Measurements from ENCODE around the gene NELFB. TPM values are rescaled to one million over a fixed set of nuclear protein-coding genes. Genes with fewer than 3 reads are reported as not detected.

The NELFB gene
- total RNA-seq, 1 donor from 2014 or later, result 56.7 TPM

DNA sequence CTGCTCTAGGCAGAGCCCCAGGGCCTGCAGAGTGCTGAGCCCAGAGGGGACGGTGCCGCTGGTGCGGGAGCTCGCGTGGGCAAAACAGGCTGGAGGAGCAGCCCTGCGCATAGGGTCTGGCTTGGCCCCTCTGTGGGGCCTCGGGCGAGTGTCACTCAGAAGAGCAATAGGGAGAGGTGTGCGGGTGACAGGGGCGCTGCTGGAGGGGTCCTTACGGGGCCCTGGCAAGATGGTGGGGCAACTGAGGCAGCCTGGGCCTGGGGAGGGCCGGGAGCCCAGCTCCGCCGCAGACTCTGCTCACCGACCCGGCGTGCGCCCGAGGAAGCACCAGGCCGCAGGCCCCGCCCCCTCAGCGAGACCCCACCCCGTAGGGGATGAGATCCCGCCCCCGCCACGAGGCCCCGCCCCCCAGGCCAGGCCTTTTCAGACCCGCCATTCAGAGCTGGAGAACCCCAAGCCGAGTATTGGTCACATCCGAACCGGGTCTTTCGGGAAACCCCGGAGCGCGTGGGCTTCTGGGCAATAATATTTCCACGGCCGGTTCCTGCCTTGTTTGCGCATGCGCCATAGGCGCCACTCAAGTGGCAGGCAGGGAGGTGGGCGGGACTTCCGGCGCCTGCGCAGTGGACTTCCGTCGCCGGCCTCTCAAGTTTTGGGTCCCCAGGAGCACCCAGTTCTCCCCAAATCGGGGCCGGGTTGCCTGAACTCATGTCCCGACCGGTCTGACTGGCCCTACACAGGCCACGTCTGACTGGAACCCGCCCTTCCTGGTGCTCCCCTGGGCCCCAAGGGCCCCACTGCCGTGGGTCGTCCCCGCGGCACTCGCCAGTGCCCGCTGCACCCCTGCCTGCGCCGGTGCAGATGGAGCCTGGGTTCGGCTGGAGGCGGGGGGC, 31.8 kb upstream of the NELFB start:
- peak; percentile 97 to 98 for DNase-seq (ENCODE audit: low read depth in 2 of 2)

DNA sequence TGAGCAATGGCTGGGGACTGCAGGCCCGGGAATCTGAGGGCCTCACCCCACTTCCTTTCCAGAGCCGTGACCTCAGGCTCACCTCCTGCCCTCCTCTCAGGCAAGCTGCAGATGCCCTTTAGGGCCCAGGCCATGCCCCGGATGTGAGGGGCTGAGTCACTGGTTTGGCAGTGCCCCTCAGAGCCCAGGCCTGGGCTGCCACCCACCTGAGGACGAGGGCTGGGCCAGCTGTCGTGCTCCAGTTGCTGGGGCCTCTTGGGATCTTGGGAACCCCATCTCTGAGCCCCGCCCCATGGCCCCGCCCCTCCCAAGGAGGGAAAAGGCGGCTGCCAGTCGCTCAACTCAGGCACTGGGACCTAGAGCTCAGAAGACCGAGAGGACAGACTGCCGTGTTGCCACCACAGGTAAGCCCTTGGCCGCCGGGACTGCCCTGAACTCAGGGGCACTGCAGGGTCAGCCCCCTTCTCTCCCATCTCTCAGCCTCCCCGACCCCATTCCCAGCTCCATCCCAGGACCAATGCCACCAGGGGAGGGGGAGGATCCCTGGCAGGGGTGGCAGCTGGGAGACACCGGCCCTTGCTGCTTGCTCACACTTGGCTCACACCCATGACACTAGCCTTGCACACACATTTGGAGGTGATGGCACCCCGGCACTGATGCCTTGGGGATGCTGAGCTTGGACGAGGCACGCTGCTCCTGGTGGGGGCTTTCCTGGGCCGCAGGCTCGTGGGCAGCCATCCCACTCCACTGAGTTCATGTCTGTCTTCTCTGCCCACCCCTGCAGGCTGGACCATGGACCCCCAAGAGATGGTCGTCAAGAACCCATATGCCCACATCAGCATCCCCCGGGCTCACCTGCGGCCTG, 30.1 kb upstream of the NELFB start, which contains the start of gene CYSRT1:
CYSRT1 (plus strand) TSS at position 345 of the 865 bp plus-strand sequence; CDS start at position 793, 448 bp downstream.
- no peak for DNase-seq (ENCODE audit: low read depth in 2 of 2)

DNA sequence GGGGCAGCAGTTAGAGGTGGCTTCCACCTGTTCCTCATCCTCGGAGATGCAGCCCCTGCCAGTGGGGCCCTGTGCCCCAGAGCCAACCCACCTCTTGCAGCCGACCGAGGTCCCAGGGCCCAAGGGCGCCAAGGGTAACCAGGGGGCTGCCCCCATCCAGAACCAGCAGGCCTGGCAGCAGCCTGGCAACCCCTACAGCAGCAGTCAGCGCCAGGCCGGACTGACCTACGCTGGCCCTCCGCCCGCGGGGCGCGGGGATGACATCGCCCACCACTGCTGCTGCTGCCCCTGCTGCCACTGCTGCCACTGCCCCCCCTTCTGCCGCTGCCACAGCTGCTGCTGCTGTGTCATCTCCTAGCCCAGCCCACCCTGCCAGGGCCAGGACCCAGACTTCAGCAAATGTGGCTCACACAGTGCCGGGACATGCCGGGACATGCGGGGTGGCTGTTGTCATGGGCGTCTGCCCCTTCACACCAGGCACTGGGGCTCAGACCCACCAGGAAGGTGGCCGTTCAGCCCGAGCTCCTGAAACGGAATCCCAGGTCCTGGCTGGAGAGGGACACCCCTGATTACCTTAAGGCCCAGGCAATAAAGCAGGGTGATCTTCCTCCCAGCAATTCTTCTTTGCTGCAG, 29.3 kb upstream of the NELFB start:
- DNase-seq (ENCODE audit: low read depth in 2 of 2), result no peak

DNA sequence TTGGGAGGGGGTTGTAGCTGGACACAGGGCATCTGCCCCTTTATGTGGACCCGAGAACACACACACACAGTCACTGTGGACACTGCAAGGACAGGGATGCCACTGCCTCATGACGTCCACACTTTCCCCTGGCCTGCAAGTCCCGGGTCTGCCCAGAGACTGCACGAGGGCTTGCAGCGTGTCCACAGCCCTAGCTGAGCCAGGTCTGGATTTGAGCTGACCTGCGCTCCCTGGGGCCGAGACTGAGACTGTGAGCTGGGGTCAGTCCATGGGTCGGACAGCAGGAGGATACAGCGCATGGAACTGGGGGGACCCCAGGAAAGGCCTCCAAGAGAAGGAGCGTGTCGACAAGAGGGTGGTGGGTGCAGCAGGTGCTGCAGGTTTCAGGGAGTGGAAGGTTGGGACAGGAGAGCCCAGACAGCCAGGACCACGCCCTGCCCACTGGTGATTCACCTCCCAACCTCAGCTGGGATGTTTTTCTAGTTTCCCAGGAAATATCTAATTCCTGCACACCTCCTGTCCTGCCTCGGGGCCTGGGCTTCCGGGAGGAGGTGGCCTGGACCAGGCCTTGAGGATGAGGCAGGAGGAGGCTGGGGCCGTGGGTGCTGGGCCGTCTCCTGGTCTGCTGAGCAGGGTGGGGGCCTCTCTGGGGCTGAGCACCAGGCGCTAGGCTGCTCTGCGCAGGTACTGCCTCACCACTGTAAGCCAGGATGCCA, 28.6 kb upstream of the NELFB start:
- DNase-seq (ENCODE audit: low read depth in 2 of 2), result no peak

DNA sequence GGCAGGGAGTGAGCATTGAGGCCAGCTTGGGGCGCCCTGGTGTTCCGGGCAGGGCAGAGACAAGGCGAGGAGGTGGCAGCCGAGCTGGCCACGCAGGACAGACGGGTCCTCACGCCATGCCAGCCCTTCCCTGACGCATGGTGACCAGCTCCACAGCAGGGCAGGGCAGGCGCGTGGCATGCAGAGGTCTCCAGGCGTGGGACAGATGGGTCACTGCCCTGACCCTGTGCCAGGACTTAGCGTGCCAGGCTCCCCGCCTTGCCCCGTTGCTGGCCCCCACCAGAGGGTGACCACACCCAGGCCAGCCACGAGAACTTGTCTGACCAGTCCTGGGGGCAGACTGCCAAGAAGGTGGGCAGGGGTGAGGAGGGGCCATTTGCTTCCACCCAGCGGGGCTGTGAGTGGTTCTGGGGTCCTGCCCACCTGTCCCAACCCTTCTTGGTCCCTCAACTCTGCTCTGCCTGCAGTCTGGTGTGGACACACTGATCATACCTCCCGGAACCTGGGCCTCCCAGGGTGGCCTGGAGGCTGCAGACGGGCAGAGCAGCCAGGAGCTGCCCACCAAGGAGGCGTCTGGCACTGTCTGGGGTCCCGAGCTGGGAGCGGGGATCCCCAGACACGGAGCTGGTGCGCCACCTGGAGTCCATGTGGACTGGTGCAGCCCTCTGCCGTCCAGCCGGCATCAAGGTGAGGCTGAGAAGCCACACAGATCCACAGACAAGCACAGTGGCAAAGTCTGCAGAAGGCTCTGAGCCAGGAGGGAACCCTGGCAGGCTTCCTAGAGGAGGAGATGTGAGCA, 27.9 kb upstream of the NELFB start, which contains the start of gene RNF224:
RNF224 (plus strand) TSS at position 449 of the 799 bp plus-strand sequence. CDS start 834 bp downstream, outside the sequence.
- DNase-seq (ENCODE audit: low read depth in 2 of 2), result peak; percentile 47 to 78

DNA sequence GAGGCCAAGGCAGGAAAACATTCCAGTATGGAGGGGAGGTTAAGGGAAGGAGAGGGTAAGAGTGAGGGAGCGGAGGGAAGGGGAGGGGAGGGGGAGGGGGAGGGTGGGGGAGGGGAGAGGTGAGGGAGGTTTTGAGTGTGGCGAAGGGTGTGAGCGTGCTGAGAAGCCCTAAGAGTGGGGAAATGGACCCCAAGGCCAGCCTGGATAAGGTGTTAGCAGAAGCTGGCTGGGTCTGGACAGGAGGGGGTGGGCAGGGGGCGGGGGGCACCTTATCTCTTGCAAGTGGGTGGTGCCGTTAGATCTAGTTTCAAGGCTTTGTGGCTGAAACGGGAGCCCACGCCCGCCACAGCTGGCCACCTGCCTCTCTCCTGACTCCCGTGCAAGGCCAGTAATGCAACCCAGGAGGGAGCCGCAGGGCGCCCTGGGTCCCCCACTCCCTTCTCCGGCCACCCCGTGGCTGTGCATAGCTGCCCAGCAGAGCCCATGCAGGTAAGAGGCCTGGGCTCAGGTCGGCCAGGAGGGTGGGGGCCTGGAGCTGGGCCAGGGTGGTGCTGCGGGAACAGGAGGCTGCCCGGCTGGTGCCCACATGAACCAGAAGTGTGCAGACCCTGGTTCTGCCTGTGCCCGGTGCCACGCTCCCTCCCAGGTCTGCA, 27.1 kb upstream of the NELFB start:
- no peak for DNase-seq (ENCODE audit: low read depth in 2 of 2)

DNA sequence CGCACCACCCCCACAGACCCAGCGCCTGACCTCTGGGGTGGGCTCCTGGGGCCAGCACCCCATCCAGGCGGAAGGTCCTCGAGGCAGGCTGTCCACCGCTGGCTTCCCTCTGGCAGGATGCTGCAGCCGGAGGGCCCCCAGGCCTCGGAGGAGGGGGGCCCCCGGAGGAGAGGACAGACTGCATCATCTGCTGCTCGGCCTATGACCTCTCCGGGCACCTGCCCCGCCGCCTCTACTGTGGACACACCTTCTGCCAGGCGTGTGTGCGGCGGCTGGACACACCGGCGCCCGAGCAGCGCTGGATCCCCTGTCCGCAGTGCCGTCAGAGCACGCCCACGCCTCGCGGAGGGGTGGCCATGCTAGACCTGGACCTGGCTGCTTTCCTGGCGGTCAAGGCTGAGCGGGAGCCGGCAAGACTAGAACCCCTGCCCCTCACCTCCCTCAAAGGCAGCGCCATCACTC, 26.6 kb upstream of the NELFB start:
- DNase-seq (ENCODE audit: low read depth in 2 of 2), result no peak

DNA sequence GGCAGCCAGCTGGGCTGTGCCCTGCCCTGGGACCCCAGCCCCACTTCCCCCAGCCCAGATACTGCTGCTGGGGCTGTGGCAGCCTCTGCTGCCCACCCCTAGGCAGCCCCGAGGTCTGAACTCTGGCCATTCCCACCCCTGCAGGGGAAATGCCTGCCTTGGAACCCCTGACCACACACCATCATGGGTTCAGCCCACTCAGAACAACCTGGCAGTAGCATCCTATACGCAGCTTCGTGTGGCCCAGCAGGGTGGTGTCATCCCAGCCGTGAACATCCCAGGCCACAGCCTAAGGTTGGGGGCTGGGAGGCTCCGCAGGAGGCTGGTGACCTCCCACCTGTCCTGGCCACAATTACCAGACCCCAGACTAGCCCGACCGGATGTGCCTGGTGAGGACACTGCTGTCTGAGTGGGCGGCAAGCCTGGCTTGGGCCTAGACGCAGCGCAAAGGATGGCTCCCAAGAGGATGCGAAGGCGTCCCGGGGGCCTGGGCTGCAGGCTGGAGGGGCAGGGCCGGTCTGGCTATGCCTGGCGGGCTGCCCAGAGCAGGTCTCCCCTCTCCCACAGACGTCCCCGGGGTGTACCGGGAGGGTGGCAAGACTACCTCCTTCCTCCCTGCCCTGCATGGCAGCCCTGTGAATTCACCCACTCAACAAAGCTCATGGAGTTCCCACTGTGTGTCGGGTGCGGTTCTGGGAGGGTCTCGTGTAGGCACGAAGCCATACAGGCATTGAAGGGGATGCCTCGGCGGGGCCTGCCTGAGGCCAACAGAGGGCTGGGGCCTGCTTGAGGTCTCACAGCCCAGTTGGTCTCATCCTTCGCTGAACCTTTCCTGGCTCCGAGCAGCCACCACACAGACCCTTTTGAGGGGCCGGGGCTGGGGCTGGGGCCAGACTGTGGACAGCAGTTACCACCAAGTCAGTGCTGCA, 25.9 kb upstream of the NELFB start:
- DNase-seq (ENCODE audit: low read depth in 2 of 2), result no peak

DNA sequence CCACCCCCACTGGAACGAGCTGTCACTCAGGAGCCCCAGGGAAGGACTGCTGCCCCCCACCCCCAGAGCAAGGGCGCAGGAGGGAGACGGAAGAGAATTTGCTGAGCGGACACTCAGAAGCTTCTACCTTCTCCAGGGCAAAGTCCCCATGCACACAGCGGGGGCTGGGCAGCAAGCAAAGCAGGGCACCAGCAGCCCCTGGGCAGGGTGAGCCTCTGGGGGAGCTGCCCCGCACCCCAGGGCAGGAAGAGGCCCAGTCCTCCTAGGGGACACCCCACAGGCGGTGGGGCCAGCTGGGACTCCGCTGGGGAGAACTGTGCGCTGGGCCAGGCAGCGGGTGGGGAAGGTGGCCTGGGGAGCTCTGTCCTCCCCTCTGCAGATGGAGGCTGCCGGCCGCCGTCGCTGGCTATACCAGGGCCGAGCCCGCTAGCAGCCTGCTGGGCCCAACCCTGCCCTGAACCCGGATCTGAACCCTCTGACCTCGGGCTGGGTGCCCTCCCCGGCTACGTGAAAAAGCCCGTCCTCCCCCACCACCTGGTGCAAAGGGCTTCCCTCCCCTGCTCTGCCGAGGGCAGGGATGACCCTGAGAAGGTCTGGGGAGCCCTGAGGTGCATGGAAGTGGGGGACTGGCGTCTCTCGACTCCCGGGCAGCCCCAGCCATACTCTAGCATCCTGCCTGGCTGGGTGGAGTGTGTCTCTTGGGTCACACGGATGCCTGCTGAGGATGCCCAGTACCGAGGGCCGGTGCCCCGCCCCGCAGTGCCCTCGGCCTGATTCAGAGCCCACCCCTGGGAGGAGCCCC, 25.0 kb upstream of the NELFB start:
- no peak for DNase-seq (ENCODE audit: low read depth in 2 of 2)

DNA sequence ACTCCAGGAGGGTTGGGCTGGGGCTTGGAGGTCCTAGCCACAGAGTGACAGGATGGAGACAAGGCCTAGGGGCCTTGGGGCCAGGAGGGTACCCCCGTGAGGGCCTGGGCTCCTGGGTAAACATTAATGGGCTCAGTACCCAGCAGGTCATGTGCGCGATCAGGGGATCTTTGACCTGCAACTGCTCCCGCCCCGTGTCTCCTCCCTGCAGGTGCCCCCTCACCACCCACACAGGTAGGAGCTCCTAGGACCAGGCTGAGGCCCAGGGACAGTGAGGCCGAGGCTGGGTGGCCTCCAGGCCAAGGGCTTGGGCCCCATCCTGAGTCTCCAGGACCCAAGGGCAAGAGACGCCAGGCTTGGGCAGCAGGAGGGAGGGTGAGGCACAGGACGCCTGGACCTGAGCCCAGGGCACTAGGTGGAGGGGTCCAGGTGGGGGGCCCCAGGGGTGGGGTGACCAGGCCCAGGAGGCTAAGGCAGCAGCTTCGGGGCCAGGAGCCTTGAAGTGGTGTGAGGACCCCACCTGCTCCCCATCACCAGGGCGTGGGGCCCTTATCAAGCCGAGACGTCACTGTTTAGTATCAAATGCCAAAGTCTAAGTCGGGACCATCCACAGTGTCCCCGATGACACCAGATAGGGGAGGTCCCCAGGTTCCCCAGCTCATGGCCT, 24.3 kb upstream of the NELFB start, which contains the start of gene SLC34A3:
SLC34A3 (plus strand) TSS at position 197 of the 667 bp plus-strand sequence. CDS start 802 bp downstream, outside the sequence.
- DNase-seq (ENCODE audit: low read depth in 2 of 2), result no peak

DNA sequence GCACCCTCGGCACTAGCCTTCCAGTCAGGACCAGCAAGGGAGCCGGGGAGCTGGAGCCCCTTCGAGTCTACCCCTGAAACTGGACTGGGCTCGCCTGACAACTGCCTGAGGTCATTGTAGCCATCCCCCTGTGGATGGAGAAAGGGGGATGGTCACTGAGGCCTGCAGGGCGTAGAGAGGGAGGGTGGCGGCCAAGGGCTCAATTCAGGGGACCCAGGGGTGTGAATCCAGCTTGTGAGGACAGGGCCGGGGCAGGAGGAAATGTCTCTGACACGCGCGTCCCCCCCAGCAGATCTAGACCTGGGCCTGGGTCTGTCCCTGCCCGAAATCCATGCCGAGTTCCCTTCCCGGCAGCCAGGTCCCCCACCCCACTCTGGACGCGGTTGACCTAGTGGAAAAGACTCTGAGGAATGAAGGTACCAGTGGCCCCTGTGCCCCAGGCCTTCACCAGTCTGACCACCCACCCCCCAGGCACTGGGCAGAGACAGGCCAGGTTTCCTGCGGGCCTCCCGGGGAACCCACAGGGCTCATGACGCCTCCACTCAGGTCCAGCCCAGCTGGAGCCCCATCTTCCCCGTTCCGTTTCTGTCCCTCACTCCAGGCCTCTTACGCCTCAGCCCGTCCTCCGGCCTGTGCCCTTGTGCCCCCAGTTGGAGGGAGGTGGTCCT, 23.6 kb upstream of the NELFB start:
- DNase-seq (ENCODE audit: low read depth in 2 of 2), result no peak

DNA sequence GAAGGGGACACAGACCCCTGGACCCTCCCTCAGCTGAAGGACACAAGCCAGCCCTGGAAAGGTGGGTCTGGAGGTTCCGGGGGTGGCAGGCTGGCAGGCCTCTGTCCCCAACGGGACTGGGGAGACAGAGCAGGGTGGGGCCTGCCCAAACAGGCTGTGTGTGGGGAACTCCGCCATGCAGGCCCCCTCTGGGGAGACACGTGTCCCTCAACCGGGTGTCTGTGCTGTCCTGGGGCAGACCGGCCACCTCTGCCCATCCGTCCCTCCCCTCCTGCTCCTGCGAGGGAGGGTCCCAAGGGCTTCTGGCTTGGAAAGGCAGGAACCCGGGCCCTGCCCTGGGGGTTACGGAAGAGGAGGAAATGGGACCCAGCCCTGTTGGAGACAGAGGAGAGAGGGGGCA, 23.0 kb upstream of the NELFB start:
- DNase-seq (ENCODE audit: low read depth in 2 of 2), result no peak

DNA sequence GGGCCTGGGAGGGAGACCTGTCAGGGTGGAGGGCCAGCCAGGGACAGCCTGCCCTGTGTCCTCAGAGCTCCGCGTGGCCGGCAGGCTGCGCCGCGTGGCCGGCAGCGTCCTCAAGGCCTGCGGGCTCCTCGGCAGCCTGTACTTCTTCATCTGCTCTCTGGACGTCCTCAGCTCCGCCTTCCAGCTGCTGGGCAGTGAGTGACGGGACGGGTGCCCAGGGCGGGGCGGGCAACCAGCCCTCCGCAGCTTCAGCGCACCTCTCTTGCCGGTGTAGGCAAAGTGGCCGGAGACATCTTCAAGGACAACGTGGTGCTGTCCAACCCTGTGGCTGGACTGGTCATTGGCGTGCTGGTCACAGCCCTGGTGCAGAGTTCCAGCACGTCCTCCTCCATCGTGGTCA, 22.6 kb upstream of the NELFB start:
- no peak for DNase-seq (ENCODE audit: low read depth in 2 of 2)

DNA sequence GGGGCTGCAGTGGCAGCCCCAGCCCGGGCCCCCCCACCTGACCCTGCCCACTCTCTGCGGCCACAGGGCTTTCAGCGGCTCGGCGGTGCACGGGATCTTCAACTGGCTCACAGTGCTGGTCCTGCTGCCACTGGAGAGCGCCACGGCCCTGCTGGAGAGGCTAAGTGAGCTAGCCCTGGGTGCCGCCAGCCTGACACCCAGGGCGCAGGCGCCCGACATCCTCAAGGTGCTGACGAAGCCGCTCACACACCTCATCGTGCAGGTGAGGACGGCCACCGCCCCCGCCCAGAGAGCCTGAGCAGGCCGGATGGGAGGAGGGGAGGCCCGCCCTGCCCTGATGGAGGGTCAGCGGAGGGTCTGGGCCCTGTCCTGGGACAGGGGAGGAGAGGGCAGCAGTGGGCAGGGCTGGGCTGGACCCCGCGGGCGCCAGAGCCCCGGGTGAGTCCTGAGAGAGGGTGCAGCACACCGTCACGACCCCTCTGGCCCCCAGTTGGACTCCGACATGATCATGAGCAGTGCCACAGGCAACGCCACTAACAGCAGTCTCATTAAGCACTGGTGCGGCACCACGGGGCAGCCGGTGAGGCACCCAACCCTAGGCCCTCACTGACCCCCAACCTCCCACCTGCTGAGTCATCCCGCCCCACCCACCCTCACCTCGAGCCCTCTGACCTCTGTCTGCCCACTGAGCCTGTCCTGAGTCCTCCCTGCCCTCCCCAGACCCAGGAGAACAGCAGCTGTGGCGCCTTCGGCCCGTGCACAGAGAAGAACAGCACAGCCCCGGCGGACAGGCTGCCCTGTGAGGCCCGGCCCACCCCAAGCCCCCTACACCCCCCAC, 21.8 kb upstream of the NELFB start:
- DNase-seq (ENCODE audit: low read depth in 2 of 2), result no peak

DNA sequence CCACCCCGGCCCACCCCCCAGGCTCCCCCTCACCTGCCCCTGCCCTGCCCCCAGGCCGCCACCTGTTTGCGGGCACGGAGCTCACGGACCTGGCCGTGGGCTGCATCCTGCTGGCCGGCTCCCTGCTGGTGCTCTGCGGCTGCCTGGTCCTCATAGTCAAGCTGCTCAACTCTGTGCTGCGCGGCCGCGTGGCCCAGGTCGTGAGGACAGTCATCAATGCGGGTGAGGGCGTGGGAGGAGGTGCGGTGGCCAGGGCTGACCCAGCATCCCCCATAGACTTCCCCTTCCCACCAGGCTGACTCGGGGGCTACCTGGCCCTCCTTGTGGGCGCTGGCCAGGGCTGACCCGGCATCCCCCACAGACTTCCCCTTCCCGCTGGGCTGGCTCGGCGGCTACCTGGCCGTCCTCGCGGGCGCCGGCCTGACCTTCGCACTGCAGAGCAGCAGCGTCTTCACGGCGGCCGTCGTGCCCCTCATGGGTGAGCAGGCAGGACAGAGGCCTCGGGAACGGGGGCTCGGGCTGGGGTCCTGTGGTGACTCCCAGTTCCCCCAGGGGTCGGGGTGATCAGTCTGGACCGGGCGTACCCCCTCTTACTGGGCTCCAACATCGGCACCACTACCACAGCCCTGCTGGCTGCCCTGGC, 21.0 kb upstream of the NELFB start:
- no peak for DNase-seq (ENCODE audit: low read depth in 2 of 2)
